ENCODE data around the gene AHI1.

AHI1 gene

DNA sequence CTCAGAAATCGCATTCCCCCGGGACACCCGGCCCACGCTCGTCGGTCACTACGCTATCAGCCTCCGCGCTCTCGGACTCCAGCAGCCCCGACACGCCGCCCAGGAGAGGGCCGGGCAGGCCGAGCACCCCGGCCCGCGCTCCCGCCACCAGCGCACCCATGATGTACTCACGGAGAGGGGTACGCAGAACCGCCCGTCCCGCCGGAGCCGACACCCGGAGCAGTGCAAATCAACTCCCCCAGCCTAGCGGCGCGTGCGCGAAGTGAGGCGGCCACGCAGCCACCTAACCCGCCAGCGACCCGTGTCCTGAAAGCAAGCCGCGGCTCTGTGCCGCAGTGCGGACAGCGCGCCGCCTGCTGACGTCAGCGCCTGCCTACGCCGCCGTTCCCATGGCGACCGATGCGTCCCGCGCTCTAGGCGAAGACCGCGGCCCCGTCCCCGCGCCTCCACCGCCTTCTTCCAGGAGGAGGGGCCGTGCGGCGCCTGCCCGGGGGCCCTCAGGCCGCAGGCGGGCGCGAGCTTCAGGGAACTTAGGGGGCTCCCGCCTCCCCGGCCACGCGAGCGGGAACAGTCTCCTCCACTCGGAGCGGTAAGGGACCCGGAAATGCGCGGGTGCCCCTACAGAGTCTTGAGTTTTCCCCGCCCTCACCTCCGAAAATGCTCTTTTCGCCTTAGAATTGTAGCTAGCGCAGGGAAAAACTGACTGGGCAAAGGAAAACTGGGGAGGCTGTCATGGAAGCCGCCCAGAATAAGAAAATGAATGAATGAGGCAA is at the start of gene AHI1:
TSS of gene AHI1 (minus strand) at position 329 of the 773 bp plus-strand sequence. CDS start 5,503 bp downstream, outside the sequence.
- Histone ChIP-seq H3K36me3 (ENCODE audit: low read depth) (no peaks in the 10 kb centered on the region), H3K9me3 (ENCODE audit: severe bottlenecking) (no peaks in the 10 kb centered on the region), H3K27me3 (ENCODE audit: insufficient read depth, poor library complexity, severe bottlenecking) (no peaks in the 10 kb centered on the region), H3K4me1 (ENCODE audit: insufficient read depth, poor library complexity, severe bottlenecking) (peaks cover 7% of the 10 kb centered on the region), H3K27ac (ENCODE audit: poor library complexity, severe bottlenecking) (peak within 1 kb of the TSS; percentile 83), H3K4me3 (ENCODE audit: severe bottlenecking) (peak within 1 kb of the TSS; percentile 52)
- TF ChIP-seq, protein P1, sequence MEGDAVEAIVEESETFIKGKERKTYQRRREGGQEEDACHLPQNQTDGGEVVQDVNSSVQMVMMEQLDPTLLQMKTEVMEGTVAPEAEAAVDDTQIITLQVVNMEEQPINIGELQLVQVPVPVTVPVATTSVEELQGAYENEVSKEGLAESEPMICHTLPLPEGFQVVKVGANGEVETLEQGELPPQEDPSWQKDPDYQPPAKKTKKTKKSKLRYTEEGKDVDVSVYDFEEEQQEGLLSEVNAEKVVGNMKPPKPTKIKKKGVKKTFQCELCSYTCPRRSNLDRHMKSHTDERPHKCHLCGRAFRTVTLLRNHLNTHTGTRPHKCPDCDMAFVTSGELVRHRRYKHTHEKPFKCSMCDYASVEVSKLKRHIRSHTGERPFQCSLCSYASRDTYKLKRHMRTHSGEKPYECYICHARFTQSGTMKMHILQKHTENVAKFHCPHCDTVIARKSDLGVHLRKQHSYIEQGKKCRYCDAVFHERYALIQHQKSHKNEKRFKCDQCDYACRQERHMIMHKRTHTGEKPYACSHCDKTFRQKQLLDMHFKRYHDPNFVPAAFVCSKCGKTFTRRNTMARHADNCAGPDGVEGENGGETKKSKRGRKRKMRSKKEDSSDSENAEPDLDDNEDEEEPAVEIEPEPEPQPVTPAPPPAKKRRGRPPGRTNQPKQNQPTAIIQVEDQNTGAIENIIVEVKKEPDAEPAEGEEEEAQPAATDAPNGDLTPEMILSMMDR (IDR thresholded peaks at IDR 0.05; ENCODE audit: poor library complexity, severe bottlenecking), result no peak
- DNase-seq (ENCODE audit: low spot score), result peak; percentile 88
- ATAC-seq (ENCODE audit: low read depth), result peak; percentile 92

DNA sequence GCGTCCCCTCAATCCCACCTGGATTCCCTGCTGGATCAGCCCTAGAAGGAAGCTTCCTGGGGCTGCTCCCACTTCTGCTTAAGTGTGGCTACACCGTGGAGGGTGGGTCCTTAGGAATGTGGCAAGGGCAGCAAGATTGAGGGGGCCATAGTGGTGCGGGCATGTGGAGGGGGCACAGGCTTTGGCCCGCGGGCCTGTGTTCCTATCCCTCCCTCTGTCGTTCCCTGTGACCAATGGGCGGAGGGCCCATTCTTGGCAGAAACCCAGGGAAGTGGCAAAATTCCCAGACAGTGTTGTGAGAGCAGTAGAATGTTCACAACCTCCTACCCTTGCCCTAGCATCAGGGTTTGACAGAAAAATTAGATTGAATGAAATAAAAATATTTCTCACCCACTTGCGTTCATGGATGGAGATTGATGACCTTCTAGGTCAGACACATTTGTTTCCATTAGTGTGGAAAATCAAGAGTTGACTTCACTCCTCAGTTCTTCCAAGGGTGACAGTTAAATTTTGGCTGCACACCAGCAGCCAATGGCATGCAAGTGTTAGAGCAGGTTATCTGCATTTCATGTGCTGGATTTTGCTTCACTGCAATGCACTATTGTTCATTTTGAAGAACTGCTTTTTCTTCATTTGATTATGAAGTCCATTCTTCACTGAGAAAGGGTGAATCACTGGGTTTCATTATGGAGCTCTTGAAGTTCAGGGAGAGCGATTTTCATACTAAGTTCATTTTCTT is 49.3 kb upstream of the AHI1 start:
- ATAC-seq (ENCODE audit: low read depth), result no peak
- H3K36me3 ChIP-seq (ENCODE audit: low read depth), result no peaks in the 10 kb centered on the region
- H3K27me3 ChIP-seq (ENCODE audit: insufficient read depth, poor library complexity, severe bottlenecking), result peaks cover 1% of the 10 kb centered on the region
- no peak overlapping the region for H3K4me3 ChIP-seq (ENCODE audit: severe bottlenecking)
- no peak for DNase-seq (ENCODE audit: low spot score)
- no peaks in the 10 kb centered on the region for H3K9me3 ChIP-seq (ENCODE audit: severe bottlenecking)
- H3K27ac ChIP-seq (ENCODE audit: poor library complexity, severe bottlenecking), result no peak overlapping the region
- no peaks in the 10 kb centered on the region for H3K4me1 ChIP-seq (ENCODE audit: insufficient read depth, poor library complexity, severe bottlenecking)
- TF ChIP-seq, protein P1 (IDR thresholded peaks at IDR 0.05; ENCODE audit: poor library complexity, severe bottlenecking), result no peak

DNA sequence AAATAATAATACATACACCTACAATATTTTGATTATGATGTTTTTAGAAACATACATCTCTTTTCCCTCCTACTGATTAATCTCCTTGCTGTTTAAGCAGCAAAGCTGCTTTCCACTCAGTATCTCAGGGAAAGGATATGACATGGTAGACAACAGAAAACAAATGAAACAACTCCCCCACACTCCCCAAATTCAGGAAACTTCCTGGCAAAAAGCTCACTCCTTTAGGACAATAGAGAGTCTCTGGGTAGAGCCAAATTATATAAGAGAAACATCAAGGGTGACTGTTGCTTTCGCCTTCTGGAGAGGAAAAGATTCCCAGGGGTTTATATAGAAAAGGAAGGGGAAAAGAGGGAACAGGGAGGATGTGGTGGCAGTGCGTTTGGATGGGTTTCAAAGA is 48.7 kb upstream of the AHI1 start:
- TF ChIP-seq, protein P1 (IDR thresholded peaks at IDR 0.05; ENCODE audit: poor library complexity, severe bottlenecking), result no peak
- DNase-seq (ENCODE audit: low spot score), result no peak
- H3K27me3 ChIP-seq (ENCODE audit: insufficient read depth, poor library complexity, severe bottlenecking), result no peaks in the 10 kb centered on the region
- no peaks in the 10 kb centered on the region for H3K9me3 ChIP-seq (ENCODE audit: severe bottlenecking)
- H3K27ac ChIP-seq (ENCODE audit: poor library complexity, severe bottlenecking), result no peak overlapping the region
- ATAC-seq (ENCODE audit: low read depth), result no peak
- no peaks in the 10 kb centered on the region for H3K4me1 ChIP-seq (ENCODE audit: insufficient read depth, poor library complexity, severe bottlenecking)
- no peak overlapping the region for H3K4me3 ChIP-seq (ENCODE audit: severe bottlenecking)
- H3K36me3 ChIP-seq (ENCODE audit: low read depth), result no peaks in the 10 kb centered on the region

DNA sequence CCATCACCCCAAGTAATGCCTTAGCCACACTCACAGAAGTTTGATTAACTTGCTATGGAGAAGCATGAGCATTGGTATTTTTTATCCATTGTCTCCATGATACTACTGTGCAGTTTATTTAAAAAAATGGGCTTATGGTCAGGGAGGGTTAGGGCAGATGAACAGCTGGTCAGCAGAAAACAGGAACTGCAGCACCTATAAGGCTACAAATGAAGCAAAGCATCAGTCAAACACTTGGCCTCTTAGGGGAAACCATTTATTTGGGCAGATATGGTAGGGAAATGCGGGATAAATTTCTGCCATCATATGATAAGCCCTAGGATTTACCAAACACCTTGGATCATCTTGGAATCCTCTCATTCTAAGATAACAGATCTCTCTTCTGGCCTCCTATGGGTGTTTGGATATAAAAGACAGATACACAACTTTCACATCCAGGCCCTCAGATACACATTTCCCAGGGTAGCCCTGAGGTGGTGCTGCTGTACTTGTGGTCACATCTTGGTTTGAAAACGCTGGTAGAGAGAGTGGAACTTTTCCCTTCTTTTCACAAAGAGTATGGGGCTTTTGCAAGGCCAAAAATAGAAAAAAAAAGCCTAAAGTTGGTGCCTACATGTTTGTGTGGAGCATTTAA is 42.8 kb upstream of the AHI1 start:
- Histone ChIP-seq H3K27ac (ENCODE audit: poor library complexity, severe bottlenecking) (no peak overlapping the region), H3K4me1 (ENCODE audit: insufficient read depth, poor library complexity, severe bottlenecking) (peaks cover 14% of the 10 kb centered on the region), H3K9me3 (ENCODE audit: severe bottlenecking) (peaks cover 3% of the 10 kb centered on the region), H3K27me3 (ENCODE audit: insufficient read depth, poor library complexity, severe bottlenecking) (no peaks in the 10 kb centered on the region), H3K4me3 (ENCODE audit: severe bottlenecking) (no peak overlapping the region), H3K36me3 (ENCODE audit: low read depth) (no peaks in the 10 kb centered on the region)
- TF ChIP-seq, protein P1 (IDR thresholded peaks at IDR 0.05; ENCODE audit: poor library complexity, severe bottlenecking), result no peak
- no peak for ATAC-seq (ENCODE audit: low read depth)
- no peak for DNase-seq (ENCODE audit: low spot score)
